HepG2 (cell line): ENCODE measurements around the gene SLC2A11.

Source experiments
- FOSL1 ChIP-seq: sonication (generic); formaldehyde crosslinking; IDR thresholded peaks from 2 replicates; pipeline ENCODE4 v1.9.0; 2021; ENCODE audit warnings: missing genetic modification reagents, borderline replicate concordance
- GABPB1 ChIP-seq: IDR thresholded peaks from 2 replicates; pipeline ENCODE4 v1.6.1; 2016; ENCODE audit warnings: mild to moderate bottlenecking, missing genetic modification reagents, moderate library complexity, missing compliant biosample characterization
- HNRNPH1 ChIP-seq: fragments of 200-400 bp; formaldehyde crosslinking; optimal IDR thresholded peaks from 2 replicates; pipeline ENCODE3; 2017; ENCODE audit warnings: mild to moderate bottlenecking, low read depth, low read length
- KDM5A ChIP-seq: fragments of 200-600 bp; sonication (generic); IDR thresholded peaks from 2 replicates; pipeline ENCODE4 v1.7.0; 2018; ENCODE audit warnings: antibody characterized with exemption, mild to moderate bottlenecking, low read length, borderline replicate concordance
- MTF1 ChIP-seq: sonication (generic); formaldehyde crosslinking; IDR thresholded peaks from 2 replicates; pipeline ENCODE4 v1.5.0; 2020; ENCODE audit warnings: missing genetic modification reagents
- REPIN1 ChIP-seq: sonication (generic); formaldehyde crosslinking; IDR thresholded peaks from 2 replicates; pipeline ENCODE4 v1.8.0; 2022; ENCODE audit warnings: missing genetic modification reagents, low read depth, mild to moderate bottlenecking, borderline replicate concordance
- SRSF1 ChIP-seq: fragments of 200-400 bp; formaldehyde crosslinking; optimal IDR thresholded peaks from 2 replicates; pipeline ENCODE3; 2017; ENCODE audit warnings: mild to moderate bottlenecking, low read depth, low read length, moderate library complexity
- TCF7L2 ChIP-seq: IDR thresholded peaks from 2 replicates; pipeline ENCODE4 v1.6.1; 2011; ENCODE audit warnings: mild to moderate bottlenecking, low read depth, low read length, moderate library complexity
- ZFP41 ChIP-seq: sonication (generic); formaldehyde crosslinking; IDR thresholded peaks from 2 replicates; pipeline ENCODE4 v1.4.0; 2020; ENCODE audit warnings: mild to moderate bottlenecking, missing genetic modification reagents, borderline replicate concordance
- TF ChIP-seq, protein P1 (sequence below): sonication (generic); formaldehyde crosslinking; IDR thresholded peaks from 2 replicates; pipeline ENCODE4 v1.5.0; 2020; ENCODE audit warnings: mild to moderate bottlenecking, missing genetic modification reagents, borderline replicate concordance
- TF ChIP-seq, protein P2 (sequence below): sonication (generic); formaldehyde crosslinking; IDR thresholded peaks from 2 replicates; pipeline ENCODE4 v1.5.0; 2020; ENCODE audit warnings: missing genetic modification reagents
- TF ChIP-seq, protein P3 (sequence below): sonication (generic); formaldehyde crosslinking; IDR thresholded peaks from one replicate; pipeline ENCODE4 v1.5.1; 2020; ENCODE audit warnings: mild to moderate bottlenecking, missing genetic modification reagents; ENCODE audit errors: not compliant biosample characterization
- TF ChIP-seq, protein P4 (sequence below): sonication (generic); formaldehyde crosslinking; IDR thresholded peaks from 2 replicates; pipeline ENCODE4 v1.5.0; 2020; ENCODE audit warnings: mild to moderate bottlenecking, missing genetic modification reagents, moderate library complexity

DNA sequence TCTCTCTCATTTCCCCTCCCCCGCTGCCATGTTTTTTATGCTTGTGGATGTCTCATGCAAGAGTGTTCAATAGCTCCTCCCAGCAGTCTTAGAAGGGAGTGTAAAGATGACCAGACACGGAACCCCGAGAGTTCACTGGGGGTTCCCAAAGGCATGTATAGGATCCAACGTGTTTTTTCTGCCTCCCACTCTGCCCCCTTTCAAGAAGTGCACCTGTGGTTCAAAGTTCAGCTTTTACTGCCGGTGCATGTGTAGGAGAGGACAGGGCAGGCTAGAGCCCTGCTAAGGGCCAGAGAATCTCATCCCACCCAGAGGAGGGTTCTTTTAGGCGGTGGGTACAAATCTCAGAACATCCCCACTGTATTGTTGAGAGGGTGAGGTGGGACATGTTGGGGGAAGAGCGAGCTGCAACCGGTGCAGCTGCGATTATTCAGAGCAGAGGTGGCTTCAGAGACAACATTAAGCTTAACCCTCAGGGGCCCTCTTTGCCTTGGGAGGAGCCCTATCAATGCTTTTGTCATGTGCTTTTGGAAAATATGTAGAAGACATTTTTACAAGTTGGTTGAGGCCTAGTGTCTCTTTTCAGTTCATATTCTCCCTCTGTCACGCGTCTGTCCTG lies 51.0 kb downstream of the SLC2A11 start:
- TF ChIP-seq KDM5A = no peak
- TF ChIP-seq SRSF1 = no peak
- no peak for TF ChIP-seq HNRNPH1
- TF ChIP-seq FOSL1 (CRISPR knock-in tag) = no peak
- TF ChIP-seq, protein P1, sequence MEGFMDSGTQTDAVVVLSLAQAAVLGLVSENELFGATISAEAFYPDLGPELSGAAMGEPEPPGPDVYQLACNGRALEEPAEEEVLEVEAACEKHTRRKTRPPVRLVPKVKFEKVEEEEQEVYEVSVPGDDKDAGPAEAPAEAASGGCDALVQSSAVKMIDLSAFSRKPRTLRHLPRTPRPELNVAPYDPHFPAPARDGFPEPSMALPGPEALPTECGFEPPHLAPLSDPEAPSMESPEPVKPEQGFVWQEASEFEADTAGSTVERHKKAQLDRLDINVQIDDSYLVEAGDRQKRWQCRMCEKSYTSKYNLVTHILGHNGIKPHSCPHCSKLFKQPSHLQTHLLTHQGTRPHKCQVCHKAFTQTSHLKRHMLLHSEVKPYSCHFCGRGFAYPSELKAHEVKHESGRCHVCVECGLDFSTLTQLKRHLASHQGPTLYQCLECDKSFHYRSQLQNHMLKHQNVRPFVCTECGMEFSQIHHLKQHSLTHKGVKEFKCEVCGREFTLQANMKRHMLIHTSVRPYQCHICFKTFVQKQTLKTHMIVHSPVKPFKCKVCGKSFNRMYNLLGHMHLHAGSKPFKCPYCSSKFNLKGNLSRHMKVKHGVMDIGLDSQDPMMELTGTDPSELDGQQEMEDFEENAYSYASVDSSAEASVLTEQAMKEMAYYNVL (CRISPR knock-in tag) = no peak
- TF ChIP-seq, protein P2, sequence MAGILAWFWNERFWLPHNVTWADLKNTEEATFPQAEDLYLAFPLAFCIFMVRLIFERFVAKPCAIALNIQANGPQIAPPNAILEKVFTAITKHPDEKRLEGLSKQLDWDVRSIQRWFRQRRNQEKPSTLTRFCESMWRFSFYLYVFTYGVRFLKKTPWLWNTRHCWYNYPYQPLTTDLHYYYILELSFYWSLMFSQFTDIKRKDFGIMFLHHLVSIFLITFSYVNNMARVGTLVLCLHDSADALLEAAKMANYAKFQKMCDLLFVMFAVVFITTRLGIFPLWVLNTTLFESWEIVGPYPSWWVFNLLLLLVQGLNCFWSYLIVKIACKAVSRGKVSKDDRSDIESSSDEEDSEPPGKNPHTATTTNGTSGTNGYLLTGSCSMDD (CRISPR knock-in tag) = no peak
- TF ChIP-seq REPIN1 (CRISPR knock-in tag) = no peak
- TF ChIP-seq GABPB1 (CRISPR knock-in tag) = no peak
- no peak for TF ChIP-seq ZFP41
- no peak for TF ChIP-seq MTF1 (CRISPR knock-in tag)
- TF ChIP-seq TCF7L2 = no peak
- TF ChIP-seq, protein P3, sequence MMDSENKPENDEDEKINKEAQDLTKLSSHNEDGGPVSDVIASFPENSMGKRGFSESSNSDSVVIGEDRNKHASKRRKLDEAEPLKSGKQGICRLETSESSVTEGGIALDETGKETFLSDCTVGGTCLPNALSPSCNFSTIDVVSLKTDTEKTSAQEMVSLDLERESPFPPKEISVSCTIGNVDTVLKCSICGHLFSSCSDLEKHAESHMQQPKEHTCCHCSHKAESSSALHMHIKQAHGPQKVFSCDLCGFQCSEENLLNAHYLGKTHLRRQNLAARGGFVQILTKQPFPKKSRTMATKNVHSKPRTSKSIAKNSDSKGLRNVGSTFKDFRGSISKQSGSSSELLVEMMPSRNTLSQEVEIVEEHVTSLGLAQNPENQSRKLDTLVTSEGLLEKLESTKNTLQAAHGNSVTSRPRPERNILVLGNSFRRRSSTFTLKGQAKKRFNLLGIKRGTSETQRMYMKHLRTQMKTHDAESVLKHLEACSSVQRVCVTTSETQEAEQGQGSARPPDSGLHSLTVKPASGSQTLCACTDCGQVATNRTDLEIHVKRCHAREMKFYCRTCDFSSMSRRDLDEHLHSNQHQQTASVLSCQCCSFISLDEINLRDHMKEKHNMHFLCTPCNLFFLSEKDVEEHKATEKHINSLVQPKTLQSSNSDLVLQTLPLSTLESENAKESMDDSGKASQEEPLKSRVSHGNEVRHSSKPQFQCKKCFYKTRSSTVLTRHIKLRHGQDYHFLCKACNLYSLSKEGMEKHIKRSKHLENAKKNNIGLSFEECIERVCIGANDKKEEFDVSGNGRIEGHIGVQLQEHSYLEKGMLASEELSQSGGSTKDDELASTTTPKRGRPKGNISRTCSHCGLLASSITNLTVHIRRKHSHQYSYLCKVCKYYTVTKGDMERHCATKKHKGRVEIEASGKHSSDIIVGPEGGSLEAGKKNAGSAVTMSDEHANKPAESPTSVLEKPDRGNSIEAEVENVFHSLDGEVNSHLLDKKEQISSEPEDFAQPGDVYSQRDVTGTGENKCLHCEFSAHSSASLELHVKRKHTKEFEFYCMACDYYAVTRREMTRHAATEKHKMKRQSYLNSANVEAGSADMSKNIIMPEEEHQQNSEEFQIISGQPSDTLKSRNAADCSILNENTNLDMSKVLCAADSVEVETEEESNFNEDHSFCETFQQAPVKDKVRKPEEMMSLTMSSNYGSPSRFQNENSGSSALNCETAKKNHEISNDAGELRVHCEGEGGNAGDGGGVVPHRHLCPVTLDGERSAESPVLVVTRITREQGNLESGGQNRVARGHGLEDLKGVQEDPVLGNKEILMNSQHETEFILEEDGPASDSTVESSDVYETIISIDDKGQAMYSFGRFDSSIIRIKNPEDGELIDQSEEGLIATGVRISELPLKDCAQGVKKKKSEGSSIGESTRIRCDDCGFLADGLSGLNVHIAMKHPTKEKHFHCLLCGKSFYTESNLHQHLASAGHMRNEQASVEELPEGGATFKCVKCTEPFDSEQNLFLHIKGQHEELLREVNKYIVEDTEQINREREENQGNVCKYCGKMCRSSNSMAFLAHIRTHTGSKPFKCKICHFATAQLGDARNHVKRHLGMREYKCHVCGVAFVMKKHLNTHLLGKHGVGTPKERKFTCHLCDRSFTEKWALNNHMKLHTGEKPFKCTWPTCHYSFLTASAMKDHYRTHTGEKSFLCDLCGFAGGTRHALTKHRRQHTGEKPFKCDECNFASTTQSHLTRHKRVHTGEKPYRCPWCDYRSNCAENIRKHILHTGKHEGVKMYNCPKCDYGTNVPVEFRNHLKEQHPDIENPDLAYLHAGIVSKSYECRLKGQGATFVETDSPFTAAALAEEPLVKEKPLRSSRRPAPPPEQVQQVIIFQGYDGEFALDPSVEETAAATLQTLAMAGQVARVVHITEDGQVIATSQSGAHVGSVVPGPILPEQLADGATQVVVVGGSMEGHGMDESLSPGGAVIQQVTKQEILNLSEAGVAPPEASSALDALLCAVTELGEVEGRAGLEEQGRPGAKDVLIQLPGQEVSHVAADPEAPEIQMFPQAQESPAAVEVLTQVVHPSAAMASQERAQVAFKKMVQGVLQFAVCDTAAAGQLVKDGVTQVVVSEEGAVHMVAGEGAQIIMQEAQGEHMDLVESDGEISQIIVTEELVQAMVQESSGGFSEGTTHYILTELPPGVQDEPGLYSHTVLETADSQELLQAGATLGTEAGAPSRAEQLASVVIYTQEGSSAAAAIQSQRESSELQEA (CRISPR knock-in tag) = no peak
- TF ChIP-seq, protein P4, sequence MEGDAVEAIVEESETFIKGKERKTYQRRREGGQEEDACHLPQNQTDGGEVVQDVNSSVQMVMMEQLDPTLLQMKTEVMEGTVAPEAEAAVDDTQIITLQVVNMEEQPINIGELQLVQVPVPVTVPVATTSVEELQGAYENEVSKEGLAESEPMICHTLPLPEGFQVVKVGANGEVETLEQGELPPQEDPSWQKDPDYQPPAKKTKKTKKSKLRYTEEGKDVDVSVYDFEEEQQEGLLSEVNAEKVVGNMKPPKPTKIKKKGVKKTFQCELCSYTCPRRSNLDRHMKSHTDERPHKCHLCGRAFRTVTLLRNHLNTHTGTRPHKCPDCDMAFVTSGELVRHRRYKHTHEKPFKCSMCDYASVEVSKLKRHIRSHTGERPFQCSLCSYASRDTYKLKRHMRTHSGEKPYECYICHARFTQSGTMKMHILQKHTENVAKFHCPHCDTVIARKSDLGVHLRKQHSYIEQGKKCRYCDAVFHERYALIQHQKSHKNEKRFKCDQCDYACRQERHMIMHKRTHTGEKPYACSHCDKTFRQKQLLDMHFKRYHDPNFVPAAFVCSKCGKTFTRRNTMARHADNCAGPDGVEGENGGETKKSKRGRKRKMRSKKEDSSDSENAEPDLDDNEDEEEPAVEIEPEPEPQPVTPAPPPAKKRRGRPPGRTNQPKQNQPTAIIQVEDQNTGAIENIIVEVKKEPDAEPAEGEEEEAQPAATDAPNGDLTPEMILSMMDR (CRISPR knock-in tag) = no peak
